Measurements from ENCODE around the gene PTCHD4.

DNA sequence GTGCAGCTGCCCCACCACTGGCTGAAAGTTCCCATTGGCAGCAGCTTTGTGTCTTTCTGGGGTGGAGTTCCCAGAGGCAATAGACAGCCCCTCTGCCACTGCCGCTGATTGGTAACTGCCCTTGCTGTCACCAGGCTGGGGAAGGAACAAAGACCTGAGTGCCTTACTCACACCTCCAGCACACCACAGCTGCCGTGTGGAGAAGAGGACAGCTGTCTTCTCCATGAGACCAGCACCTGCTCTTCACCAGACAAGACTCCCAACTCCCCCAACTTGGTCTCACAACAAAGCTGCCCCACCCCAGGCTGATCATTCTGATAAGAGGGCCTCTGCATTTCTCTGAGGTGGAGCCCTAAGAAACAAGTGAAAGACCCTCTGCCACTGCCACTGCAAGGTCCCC, 39.7 kb upstream of the PTCHD4 start:
- TF ChIP-seq EZH2 (IDR thresholded peaks at IDR 0.05; ENCODE audit: insufficient read depth, poor library complexity, severe bottlenecking) (no peak), EZH2phosphoT487 (IDR thresholded peaks at IDR 0.05; ENCODE audit: insufficient read depth, low read depth) (no peak)

All from GM23248 (cell line).